ENCODE results near the gene CD109. TPM values are rescaled to one million over a fixed set of nuclear protein-coding genes. Genes with fewer than 3 reads are reported as not detected.

The CD109 gene
- total RNA-seq, 1 experiment from 2014 or later, result 19.1 TPM

- CTCF ChIA-PET, result no interaction called here
- no peak for DNase-seq
- no TSS peak for BruUV-seq (replicated peaks)
- no peak overlapping the region for H3K27ac ChIP-seq (ENCODE audit: low read length)
- H3K4me2 ChIP-seq (ENCODE audit: low read length), result no peak overlapping the region
- H3K79me2 ChIP-seq (ENCODE audit: low read length), result no peaks in the 10 kb centered on the region
- no peaks in the 10 kb centered on the region for H3K9me3 ChIP-seq (ENCODE audit: low read length)
- peaks cover 3% of the 10 kb centered on the region; the same call in 1 of the 2 replicates for H3K36me3 ChIP-seq (ENCODE audit: low read depth, low read length)
- H3K4me1 ChIP-seq (ENCODE audit: insufficient read depth, low read length), result peaks cover 27% of the 10 kb centered on the region
- no peak overlapping the region for H3K9ac ChIP-seq (ENCODE audit: low read length)
- no peaks in the 10 kb centered on the region for H3K27me3 ChIP-seq (ENCODE audit: low read length)
- no peaks in the 10 kb centered on the region for H4K20me1 ChIP-seq (ENCODE audit: low read length)
- intact Hi-C loops (cut with micrococcal nuclease), result loop anchor here (10.0 kb wide), 1 partner anchor 56 kb away; no protein-coding TSS in a partner anchor
- no peaks in the 10 kb centered on the region for H3F3A ChIP-seq (ENCODE audit: low read length, unreplicated experiment)
- no peak overlapping the region for H2AFZ ChIP-seq (ENCODE audit: low read length)
- POLR2A ChIA-PET (ENCODE audit: unreplicated experiment), result no interaction called here
- H3K4me3 ChIP-seq (ENCODE audit: low read length), result no peak overlapping the region
- ATAC-seq, result no peak
- TF ChIP-seq CTCF (conservative IDR thresholded peaks at IDR 0.05; ENCODE audit: low read depth, low read length) (no peak), EZH2 (IDR thresholded peaks at IDR 0.05; ENCODE audit: low read length, unreplicated experiment) (no peak), EZH2phosphoT487 (IDR thresholded peaks at IDR 0.05; ENCODE audit: borderline replicate concordance, low read length) (no peak)
- no peaks in the 10 kb centered on the region for H3K9me2 ChIP-seq (replicated peaks; ENCODE audit: low read length)
These were observed 105.0 kb downstream of the CD109 start for GRCh38 chr6:73800997-73801396.

GRCh38 chr6:73801652-73802268, 105.8 kb downstream of the CD109 start:
- TF ChIP-seq CTCF (conservative IDR thresholded peaks at IDR 0.05; ENCODE audit: low read depth, low read length), result no peak
- Histone ChIP-seq H4K20me1 (ENCODE audit: low read length) (no peaks in the 10 kb centered on the region), H3K4me1 (ENCODE audit: insufficient read depth, low read length) (peaks cover 27% of the 10 kb centered on the region), H3K4me2 (ENCODE audit: low read length) (no peak overlapping the region), H3K36me3 (ENCODE audit: low read depth, low read length) (peaks cover 3% of the 10 kb centered on the region; the same call in 1 of the 2 replicates), H3K4me3 (ENCODE audit: low read length) (no peak overlapping the region), H3K9me3 (ENCODE audit: low read length) (no peaks in the 10 kb centered on the region), H2AFZ (ENCODE audit: low read length) (no peak overlapping the region), H3K27me3 (ENCODE audit: low read length) (no peaks in the 10 kb centered on the region), H3F3A (ENCODE audit: low read length, unreplicated experiment) (no peaks in the 10 kb centered on the region), H3K27ac (ENCODE audit: low read length) (peak overlapping the region; percentile 43), H3K79me2 (ENCODE audit: low read length) (no peaks in the 10 kb centered on the region), H3K9ac (ENCODE audit: low read length) (no peak overlapping the region), H3K9me2 (replicated peaks; ENCODE audit: low read length) (no peaks in the 10 kb centered on the region)
- ChIA-PET POLR2A (ENCODE audit: unreplicated experiment) (no interaction called here), CTCF (no interaction called here)
- intact Hi-C loops (cut with micrococcal nuclease), result loop anchor here (10.0 kb wide), 1 partner anchor 57 kb away; no protein-coding TSS in a partner anchor
- peak; percentile 31 for ATAC-seq
- BruUV-seq (replicated peaks), result no TSS peak
- peak; percentile 2 for DNase-seq

GRCh38 chr6:73802366-73802765, 106.4 kb downstream of the CD109 start:
- H4K20me1 ChIP-seq (ENCODE audit: low read length), result no peaks in the 10 kb centered on the region
- no peaks in the 10 kb centered on the region for H3F3A ChIP-seq (ENCODE audit: low read length, unreplicated experiment)
- peaks cover 27% of the 10 kb centered on the region for H3K4me1 ChIP-seq (ENCODE audit: insufficient read depth, low read length)
- no peak for ATAC-seq
- no peaks in the 10 kb centered on the region for H3K79me2 ChIP-seq (ENCODE audit: low read length)
- intact Hi-C loops (cut with micrococcal nuclease), result loop anchor here (10.0 kb wide), 1 partner anchor 58 kb away; no protein-coding TSS in a partner anchor
- peak overlapping the region; percentile 85 for H3K27ac ChIP-seq (ENCODE audit: low read length)
- H3K27me3 ChIP-seq (ENCODE audit: low read length), result no peaks in the 10 kb centered on the region
- peaks cover 3% of the 10 kb centered on the region; the same call in 1 of the 2 replicates for H3K36me3 ChIP-seq (ENCODE audit: low read depth, low read length)
- POLR2A ChIA-PET (ENCODE audit: unreplicated experiment), result no interaction called here
- BruUV-seq (replicated peaks), result no TSS peak
- no peak for DNase-seq
- no peak overlapping the region for H3K4me3 ChIP-seq (ENCODE audit: low read length)
- H3K9me2 ChIP-seq (replicated peaks; ENCODE audit: low read length), result no peaks in the 10 kb centered on the region
- TF ChIP-seq CTCF (conservative IDR thresholded peaks at IDR 0.05; ENCODE audit: low read depth, low read length), result no peak
- TF ChIP-seq EZH2 (IDR thresholded peaks at IDR 0.05; ENCODE audit: low read length, unreplicated experiment), result no peak
- TF ChIP-seq EZH2phosphoT487 (IDR thresholded peaks at IDR 0.05; ENCODE audit: borderline replicate concordance, low read length), result no peak
- H2AFZ ChIP-seq (ENCODE audit: low read length), result no peak overlapping the region
- no peaks in the 10 kb centered on the region for H3K9me3 ChIP-seq (ENCODE audit: low read length)
- H3K4me2 ChIP-seq (ENCODE audit: low read length), result no peak overlapping the region
- CTCF ChIA-PET, result no interaction called here
- no peak overlapping the region for H3K9ac ChIP-seq (ENCODE audit: low read length)

All from PC-3 (cell line).